NCI-H2196 treated with DMSO at 0.1 percent for 48 hours (cell line): Measurements from ENCODE around the gene PSMA1.
"Not testable (repeated sequence)": the region's sequence is repeated elsewhere in the genome, so short reads cannot be mapped to it uniquely, and the experiment has no call there.

Experiments
- DNase-seq: peaks from one replicate; lab custom pipeline; 2025; ENCODE audit not compliant: unreplicated experiment; lab: John Stamatoyannopoulos, UW

The PSMA1 gene

DNA sequence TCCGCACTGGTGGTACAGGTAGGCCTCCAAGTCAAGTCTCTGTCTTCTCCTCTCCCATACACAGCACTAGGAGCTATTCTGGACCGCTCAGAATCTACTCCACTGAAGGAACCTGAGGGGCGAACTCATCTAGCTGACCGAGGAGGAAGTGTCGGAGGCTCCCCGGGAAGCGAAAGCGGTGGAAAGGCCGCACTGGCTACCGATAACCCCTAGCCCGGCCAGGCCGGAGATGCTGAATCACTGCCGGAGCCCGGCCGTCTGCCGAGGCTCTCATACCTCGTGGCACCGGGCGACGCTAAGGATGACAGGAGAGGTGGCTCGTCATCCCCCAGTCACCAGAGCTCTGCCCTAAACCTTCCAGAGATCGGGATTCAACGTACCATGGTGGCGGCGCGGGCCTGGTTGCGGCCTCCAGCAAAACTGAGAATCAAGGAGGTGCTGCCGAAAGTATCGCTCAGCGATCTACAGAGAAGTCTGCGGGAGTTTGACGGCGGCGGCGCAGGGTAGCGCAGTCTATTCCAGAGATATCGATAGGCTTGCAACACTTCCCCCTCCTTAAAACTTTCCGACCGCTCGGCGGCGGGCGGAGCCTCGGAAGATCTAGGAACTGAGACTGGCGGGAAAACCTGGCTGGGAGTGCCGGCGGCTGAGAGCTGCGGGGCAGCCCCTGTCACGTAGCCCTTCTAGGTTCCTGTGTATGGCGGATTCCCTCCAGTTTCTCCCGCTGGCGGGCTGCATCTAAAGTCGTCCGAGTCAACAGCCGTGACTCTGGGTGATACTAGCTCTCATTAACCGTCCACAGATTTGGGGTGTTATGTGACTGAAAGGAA, at the start of gene PSMA1:
TSS of gene PSMA1 (minus strand) at position 470 of the 830 bp plus-strand sequence. CDS start at position 383, 87 bp downstream.
- peak; percentile 95 for DNase-seq

- DNase-seq = not testable (repeated sequence)
These were observed 49.3 kb upstream of the PSMA1 start for GRCh38 chr11:14569516-14569915.

GRCh38 chr11:14567064-14567651, 47.0 kb upstream of the PSMA1 start:
- no peak for DNase-seq

DNA sequence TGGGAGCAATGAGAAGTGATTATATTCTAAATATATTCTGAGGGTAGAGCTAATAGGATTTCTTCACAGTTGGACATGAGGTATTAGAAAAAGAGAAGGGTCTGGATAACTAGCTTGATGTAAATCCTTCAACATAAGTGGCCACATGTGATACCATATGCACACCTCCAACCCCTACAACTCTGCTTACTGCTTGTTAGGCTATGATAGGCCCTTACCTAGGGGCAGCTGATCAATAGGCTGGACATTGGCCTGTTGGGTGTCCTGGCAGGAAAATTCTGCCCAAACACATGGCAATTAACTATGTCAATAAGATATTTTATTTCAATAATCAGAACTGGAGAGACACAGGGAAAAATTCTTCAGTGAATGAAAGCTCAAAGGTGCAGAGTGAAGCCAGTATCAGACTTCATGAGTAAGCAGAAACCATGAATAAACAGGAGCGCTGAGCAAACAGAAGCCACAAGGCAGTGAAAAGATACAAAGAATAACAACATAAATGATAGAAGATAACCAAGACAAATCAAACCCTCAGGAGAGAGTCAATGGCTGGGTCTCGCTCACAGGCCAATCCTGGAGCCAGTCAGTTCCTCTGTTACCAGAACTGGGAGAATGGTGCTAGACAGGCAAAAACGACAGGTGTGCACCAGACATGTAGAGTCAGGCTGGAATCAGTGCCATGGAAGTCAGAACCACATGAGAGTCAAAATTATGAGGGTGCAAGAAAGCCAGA, 46.3 kb upstream of the PSMA1 start:
- DNase-seq = no peak

- no peak for DNase-seq
These were observed 45.7 kb upstream of the PSMA1 start for GRCh38 chr11:14565845-14566244.

GRCh38 chr11:14555818-14556217, 35.6 kb upstream of the PSMA1 start:
- no peak for DNase-seq

DNA sequence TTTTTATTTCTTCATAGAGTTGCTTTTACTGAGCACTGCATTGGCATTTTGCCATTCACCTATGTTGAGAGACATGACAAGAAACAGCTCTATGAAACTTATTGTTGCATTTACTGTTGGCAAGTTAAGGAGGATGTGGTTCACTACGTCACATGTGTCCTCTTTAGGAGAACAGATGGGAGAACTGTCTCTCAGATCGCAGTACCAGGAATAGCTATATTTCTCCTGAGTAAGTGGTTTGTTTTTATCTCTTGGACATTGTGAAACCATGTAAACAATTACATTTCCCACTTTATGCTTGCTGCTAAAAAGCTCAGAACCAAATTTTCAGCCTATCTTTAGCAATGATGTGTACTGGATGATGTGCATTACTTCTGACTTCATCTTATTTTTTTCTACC, 34.8 kb upstream of the PSMA1 start:
- DNase-seq = no peak

DNA sequence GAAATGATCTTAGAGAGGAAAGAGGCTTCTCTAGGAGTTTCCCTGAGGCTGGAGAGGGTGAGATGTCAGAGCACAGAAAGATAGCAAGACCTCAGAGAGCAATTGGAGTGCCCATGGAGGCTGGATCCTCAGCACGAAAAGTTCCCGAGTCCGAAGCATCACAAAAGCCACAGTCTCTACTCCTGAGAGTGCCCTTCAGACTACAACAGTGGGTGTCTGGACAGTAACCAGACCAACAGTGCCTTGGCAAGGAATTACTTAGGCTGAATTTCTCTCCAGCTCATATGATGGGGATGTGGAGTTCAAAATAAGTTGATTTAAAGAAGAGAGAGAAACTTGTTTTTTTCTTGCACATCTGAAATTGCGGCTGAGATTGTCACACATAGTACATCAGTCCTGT, 31.9 kb upstream of the PSMA1 start:
- no peak for DNase-seq

DNA sequence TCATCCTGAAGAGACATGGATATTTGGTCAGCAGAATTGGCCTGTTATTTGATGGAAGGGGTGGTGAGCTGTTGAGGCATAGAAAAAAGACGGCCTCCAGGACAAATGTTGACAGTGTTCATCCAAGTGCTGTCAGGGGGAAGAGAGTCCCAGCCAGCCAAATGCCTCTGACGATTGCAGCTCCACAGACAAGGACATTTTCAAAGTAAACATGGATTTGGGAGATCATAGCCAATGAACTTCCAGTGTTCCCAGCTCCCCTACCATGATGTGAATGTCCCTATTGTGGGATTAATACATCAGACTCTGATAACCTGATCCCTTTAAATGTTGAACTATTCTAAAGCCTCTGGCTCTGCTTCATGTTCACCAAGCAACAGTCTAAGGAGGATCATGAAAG, 31.2 kb upstream of the PSMA1 start:
- no peak for DNase-seq

- no peak for DNase-seq
These were observed 29.7 kb upstream of the PSMA1 start for GRCh38 chr11:14549891-14550290.

GRCh38 chr11:14547440-14547839, 27.3 kb upstream of the PSMA1 start:
- DNase-seq = no peak

DNA sequence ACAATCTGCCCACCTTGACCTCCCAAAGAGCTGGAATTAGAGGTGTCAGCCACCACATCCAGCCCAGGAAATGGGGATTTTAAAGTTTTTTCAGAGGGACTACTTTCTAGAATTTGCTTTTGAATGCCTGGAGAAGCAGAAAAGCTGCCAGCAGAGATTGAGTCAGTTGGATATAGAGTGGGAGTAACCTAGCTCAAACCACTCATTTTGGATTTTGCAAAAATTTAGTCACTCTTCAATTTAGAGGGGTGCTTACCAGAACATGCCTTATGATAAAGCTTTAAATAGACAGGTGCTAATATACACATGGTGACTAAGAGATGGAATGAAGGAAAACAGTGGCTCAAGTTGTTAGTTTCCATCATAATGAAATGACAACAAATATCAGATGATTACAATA, 26.5 kb upstream of the PSMA1 start:
- no peak for DNase-seq

- no peak for DNase-seq
These were observed 24.4 kb upstream of the PSMA1 start for GRCh38 chr11:14544611-14545010.

DNA sequence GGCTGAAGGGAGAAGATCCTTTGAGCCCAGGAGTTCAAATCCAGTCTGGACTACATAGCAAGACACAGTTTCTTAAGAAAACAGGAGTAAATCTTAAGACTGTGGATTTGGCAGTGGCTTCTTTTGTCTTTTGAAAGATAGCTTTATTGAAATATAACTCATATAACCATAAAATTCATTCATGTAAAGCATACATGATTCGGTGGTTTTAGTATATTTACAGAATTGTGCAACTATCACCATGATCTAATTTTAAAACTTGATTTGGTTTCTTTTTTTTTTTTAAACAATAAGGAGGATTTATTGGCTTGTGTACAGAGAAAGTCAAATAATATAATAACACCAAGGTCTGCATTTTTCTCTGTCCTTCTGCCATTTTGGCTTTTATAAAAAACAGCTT, 23.1 kb upstream of the PSMA1 start:
- no peak for DNase-seq

DNA sequence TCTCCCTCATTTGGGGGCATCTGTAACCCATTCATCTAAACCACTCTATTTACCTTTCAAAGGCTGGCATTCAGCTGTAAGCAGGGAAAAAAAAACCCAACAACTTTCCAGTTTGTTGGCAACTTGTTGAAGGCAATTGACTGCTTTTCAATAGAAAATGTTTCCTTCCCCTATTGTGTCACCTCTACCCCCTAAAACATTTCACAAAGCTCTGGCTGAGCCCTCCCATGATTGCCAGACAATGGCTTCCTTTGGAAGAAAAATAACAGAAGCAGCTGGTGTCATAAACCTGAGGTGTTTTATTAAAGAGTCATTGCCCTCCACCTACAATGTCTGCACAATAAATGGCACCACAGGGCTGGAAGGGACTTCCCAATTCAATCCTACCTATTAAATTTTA, 22.1 kb upstream of the PSMA1 start:
- no peak for DNase-seq

DNA sequence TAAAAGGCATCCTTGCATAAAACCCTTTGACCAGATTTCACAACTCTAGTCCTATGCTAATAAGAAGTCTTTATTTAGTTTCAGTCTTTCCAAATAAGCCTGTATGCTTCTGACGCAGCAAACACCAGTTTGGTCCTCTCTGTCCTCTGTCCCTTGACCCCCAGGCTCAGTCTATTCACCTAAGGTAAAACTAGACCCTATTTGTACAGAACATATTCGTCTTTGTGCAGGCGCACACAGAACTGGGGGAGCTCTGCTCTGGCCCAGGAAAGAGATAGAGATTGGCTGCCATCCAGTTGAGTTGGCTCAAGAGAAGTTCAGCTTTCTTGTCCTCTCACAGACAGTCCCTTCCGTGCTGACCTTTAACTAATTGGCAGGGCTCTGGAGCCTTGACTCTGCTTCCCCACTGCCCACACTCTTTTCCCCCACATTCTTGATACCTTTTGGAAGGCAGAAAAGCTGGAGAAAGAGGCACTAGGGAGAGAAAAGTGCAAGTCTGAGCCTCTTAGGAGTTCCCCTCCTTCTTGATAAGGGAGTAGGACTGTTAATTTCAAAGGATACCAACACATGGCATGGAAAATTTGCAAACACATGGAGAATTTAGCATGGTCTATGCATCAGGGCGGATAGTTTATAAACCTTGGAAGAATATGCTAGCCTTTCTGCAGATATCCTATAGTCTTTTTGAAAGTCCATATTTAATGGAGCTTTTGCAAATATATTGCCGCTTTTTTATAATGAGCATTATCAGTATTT, 21.2 kb upstream of the PSMA1 start:
- DNase-seq = no peak

DNA sequence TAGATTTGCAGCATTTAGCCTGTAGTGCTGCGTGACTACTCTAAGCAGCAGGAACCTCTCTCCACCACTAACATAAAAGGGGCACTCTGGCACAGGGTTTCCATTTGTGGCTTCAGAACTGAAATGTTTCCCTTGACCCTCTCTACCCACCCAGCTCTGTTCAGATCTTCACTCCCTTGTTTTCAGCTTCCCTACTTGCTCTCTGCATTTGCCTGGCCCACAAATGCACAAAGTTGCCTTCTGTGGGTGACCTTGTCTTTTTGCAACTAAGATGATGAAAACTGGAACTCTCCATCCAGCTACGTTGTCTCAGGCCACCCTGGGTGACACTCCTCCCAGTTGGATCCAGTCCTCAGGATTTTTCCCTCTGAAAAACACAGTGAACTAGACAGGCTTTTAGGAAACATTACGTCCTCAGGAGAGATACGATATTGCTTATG, 19.8 kb upstream of the PSMA1 start:
- DNase-seq = no peak

DNA sequence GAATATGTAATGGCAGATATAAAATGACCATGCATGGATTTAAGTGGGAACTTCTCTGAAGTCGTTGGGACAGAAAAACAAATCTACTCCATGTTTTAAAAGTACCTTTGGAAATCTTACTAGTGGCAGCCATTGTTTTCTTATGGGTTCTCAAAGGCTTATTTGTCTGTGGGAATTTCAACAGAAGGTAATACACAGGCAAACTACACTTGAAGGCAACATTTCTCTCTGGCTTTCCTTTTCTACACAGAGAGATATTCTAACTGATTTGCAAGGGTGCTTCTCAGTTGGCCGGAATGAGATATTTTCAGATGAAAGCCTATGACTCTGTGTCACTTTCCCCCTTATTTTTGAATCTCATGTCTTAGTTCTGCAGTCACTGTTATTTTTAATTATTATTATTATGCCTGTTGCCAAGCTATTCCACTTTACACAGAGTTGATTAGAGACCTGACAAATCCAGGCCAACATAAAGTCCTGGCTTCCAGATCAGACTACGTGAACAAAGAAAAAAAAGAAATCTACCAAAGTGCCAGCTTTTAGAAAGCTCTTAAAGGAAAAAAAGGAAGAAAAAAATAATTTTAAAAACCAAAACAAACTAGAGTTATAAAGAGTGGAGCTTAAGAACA, 18.9 kb upstream of the PSMA1 start:
- no peak for DNase-seq

DNA sequence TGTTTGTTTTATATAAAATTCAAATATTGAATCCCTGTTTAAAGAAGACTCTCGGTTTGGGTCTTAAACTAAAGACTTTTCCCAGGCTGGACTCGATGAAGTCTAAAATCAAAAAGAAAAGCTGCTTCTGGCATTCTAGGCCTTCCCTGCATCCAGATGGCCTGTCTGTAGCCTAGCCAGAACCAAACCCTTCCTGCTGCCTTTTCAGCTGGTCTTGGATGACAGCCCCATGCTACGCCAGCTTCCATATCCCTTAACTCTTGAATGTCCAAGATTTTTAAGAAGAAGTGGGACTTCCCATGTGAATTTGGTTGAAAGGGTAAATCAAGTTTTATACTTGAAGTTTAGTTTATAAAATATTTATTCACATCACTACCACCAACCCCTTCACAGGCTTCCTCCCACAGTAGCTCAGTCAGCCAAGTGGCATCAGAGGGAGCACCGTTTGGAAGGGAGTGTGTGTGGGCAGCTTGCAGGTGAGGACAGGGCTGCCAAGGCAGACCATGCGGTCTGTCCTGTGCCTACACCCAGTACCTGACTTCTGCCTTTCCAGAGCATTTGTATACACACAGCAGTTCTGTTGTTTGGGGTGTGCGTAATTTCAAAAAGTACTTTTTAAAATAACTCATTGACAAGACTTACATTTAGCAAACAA, 18.2 kb upstream of the PSMA1 start:
- DNase-seq = no peak

GRCh38 chr11:14537134-14537599, 17.0 kb upstream of the PSMA1 start:
- DNase-seq = no peak
